IMR-90 (cell line): Measurements from ENCODE around the gene GRM4. TPM values are rescaled to one million over a fixed set of nuclear protein-coding genes. Genes with fewer than 3 reads are reported as not detected.
A peak's percentile ranks its signal among the peaks of the same experiment; 100 is the strongest.

Experiments used
- ATAC-seq: fragments of 200-7000 bp; cut with Tn5 transposase; 2 replicates; pipeline ENCODE4 v1.9.1; 2020; ENCODE audit warnings: low read depth, mild to moderate bottlenecking, moderate library complexity
- BruUV-seq: library from RNA; stranded (reverse); fragments of 400-500 nt; replicated peaks from 2 replicates; lab custom pipeline; 2021; lab: Mats Ljungman, UMichigan
- CTCF ChIA-PET: fragments of 300-600 bp; formaldehyde crosslinking; extraction: SDS; loops from one replicate; lab custom pipeline; 2021; ENCODE audit warnings: antibody characterized with exemption; lab: Yijun Ruan, JAX
- POLR2A ChIA-PET: fragments of 300-600 bp; sonication (Branson Sonifier 250); formaldehyde crosslinking; loops from one replicate; lab custom pipeline; 2022; ENCODE audit warnings: antibody characterized with exemption; ENCODE audit not compliant: unreplicated experiment; lab: Charles Lee
- DNase-seq: peaks from one replicate; pipeline ENCODE4 v3.0.0; 2013
- H2AFZ ChIP-seq: replicated peaks from 2 replicates; pipeline ENCODE3; 2013; ENCODE audit warnings: low read length, mild to moderate bottlenecking; ENCODE audit not compliant: poor library complexity
- H2AK5ac ChIP-seq: 2 replicates; pipeline ENCODE4 v1.6.1; 2013; ENCODE audit warnings: low read depth, low read length, inconsistent platforms
- H2AK9ac ChIP-seq: replicated peaks from 2 replicates; pipeline ENCODE3; 2013; ENCODE audit warnings: mild to moderate bottlenecking, low read depth, low read length, moderate library complexity; ENCODE audit not compliant: poor library complexity
- H2BK120ac ChIP-seq: 2 replicates; pipeline ENCODE4 v1.6.1; 2013; ENCODE audit warnings: low read depth, low read length, inconsistent platforms
- H2BK15ac ChIP-seq: 3 replicates; pipeline ENCODE4 v1.6.1; 2013; ENCODE audit warnings: low read depth, low read length, inconsistent platforms
- H2BK20ac ChIP-seq: 2 replicates; pipeline ENCODE4 v1.6.1; 2013; ENCODE audit warnings: low read depth, mild to moderate bottlenecking, inconsistent platforms, low read length, moderate library complexity
- H2BK5ac ChIP-seq: 2 replicates; pipeline ENCODE4 v1.6.1; 2013; ENCODE audit warnings: mild to moderate bottlenecking, low read depth, low read length, inconsistent platforms; ENCODE audit not compliant: poor library complexity, severe bottlenecking
- H3K14ac ChIP-seq: replicated peaks from 2 replicates; pipeline ENCODE4 v1.6.1; 2013; ENCODE audit warnings: low read depth, low read length, inconsistent platforms
- H3K18ac ChIP-seq: 2 replicates; pipeline ENCODE4 v1.6.1; 2013; ENCODE audit warnings: low read depth, low read length, control low read depth
- H3K23ac ChIP-seq: 2 replicates; pipeline ENCODE4 v1.6.1; 2013; ENCODE audit warnings: low read depth, low read length, inconsistent platforms
- H3K27ac ChIP-seq: 2 replicates; pipeline ENCODE4 v1.5.1; 2013; ENCODE audit warnings: mild to moderate bottlenecking, control low read depth, low read length; ENCODE audit not compliant: insufficient read depth
- H3K27me3 ChIP-seq: 2 replicates; pipeline ENCODE4 v1.6.1; 2013; ENCODE audit warnings: low read length; ENCODE audit not compliant: control insufficient read depth, insufficient read depth
- H3K36me3 ChIP-seq: 2 replicates; pipeline ENCODE4 v1.6.1; 2013; ENCODE audit warnings: low read length, mixed read lengths; ENCODE audit not compliant: control insufficient read depth, insufficient read depth
- H3K4ac ChIP-seq: 2 replicates; pipeline ENCODE4 v1.6.1; 2013; ENCODE audit warnings: low read depth, low read length, inconsistent platforms
- H3K4me1 ChIP-seq: 2 replicates; pipeline ENCODE4 v1.6.1; 2013; ENCODE audit warnings: low read length, mixed read lengths; ENCODE audit not compliant: control insufficient read depth, insufficient read depth
- H3K4me2 ChIP-seq: 2 replicates; pipeline ENCODE4 v1.6.1; 2013; ENCODE audit warnings: low read depth, mild to moderate bottlenecking, control low read depth, low read length, moderate library complexity
- H3K4me3 ChIP-seq: 2 replicates; pipeline ENCODE4 v1.5.1; 2013; ENCODE audit warnings: low read depth, mild to moderate bottlenecking, control low read depth, low read length, moderate library complexity; ENCODE audit not compliant: insufficient read depth
- H3K56ac ChIP-seq: 2 replicates; pipeline ENCODE4 v1.6.1; 2013; ENCODE audit warnings: low read length, inconsistent platforms; ENCODE audit not compliant: insufficient read depth; ENCODE audit errors: extremely low read depth
- H3K79me1 ChIP-seq, 2 experiments: 2 replicates each; pipeline ENCODE4 v1.6.1; 2013; ENCODE audit warnings: low read length in 2 of 2, inconsistent platforms in 1 of 2, low read depth in 1 of 2
- H3K9ac ChIP-seq: 2 replicates; pipeline ENCODE4 v1.6.1; 2013; ENCODE audit warnings: low read depth, low read length, control low read depth
- H3K9me1 ChIP-seq: 2 replicates; pipeline ENCODE4 v1.6.1; 2013; ENCODE audit warnings: low read length, inconsistent platforms; ENCODE audit not compliant: insufficient read depth
- H3K9me3 ChIP-seq: 2 replicates; pipeline ENCODE4 v1.6.1; 2013; ENCODE audit warnings: low read length; ENCODE audit not compliant: control insufficient read depth, insufficient read depth
- H4K20me1 ChIP-seq: 2 replicates; pipeline ENCODE4 v1.6.1; 2013; ENCODE audit warnings: low read length, inconsistent platforms; ENCODE audit not compliant: insufficient read depth
- H4K5ac ChIP-seq: 2 replicates; pipeline ENCODE4 v1.6.1; 2013; ENCODE audit warnings: mild to moderate bottlenecking, low read depth, low read length, control low read depth
- H4K8ac ChIP-seq, 2 experiments: 2 replicates each; pipeline ENCODE4 v1.6.1; 2013; ENCODE audit warnings: low read depth in 2 of 2, low read length in 2 of 2, control low read depth in 1 of 2, inconsistent platforms in 1 of 2
- H4K91ac ChIP-seq: 2 replicates; pipeline ENCODE4 v1.6.1; 2013; ENCODE audit warnings: low read depth, low read length, inconsistent platforms; ENCODE audit not compliant: insufficient read depth
- BHLHE40 ChIP-seq: fragments of 150-350 bp; IDR thresholded peaks from 2 replicates; pipeline ENCODE4 v1.6.1; 2016; ENCODE audit warnings: mild to moderate bottlenecking, low read depth, low read length
- CEBPB ChIP-seq: IDR thresholded peaks from 2 replicates; pipeline ENCODE4 v1.6.1; 2012; ENCODE audit warnings: low read depth, low read length, improper control_type of control experiment
- CHD1 ChIP-seq: IDR thresholded peaks from 2 replicates; pipeline ENCODE4 v1.6.1; 2012; ENCODE audit warnings: low read depth, low read length, improper control_type of control experiment
- FOS ChIP-seq: fragments of 150-350 bp; IDR thresholded peaks from 2 replicates; pipeline ENCODE4 v1.6.1; 2016; ENCODE audit warnings: low read depth, low read length
- MAFK ChIP-seq: IDR thresholded peaks from 2 replicates; pipeline ENCODE4 v1.6.1; 2012; ENCODE audit warnings: low read depth, low read length, improper control_type of control experiment
- MXI1 ChIP-seq: IDR thresholded peaks from 2 replicates; pipeline ENCODE4 v1.6.1; 2012; ENCODE audit warnings: low read depth, mild to moderate bottlenecking, low read length, moderate library complexity, borderline replicate concordance
- NFE2L2 ChIP-seq: fragments of 150-350 bp; IDR thresholded peaks from 2 replicates; pipeline ENCODE4 v1.6.1; 2016; ENCODE audit warnings: low read depth, mild to moderate bottlenecking, low read length
- POLR2A ChIP-seq: IDR thresholded peaks from 2 replicates; pipeline ENCODE4 v1.6.1; 2012; ENCODE audit warnings: mild to moderate bottlenecking, low read depth, low read length
- RAD21 ChIP-seq: IDR thresholded peaks from 2 replicates; pipeline ENCODE4 v1.6.1; 2012; ENCODE audit warnings: low read length, improper control_type of control experiment
- RCOR1 ChIP-seq: IDR thresholded peaks from 2 replicates; pipeline ENCODE4 v1.6.1; 2012; ENCODE audit warnings: mild to moderate bottlenecking, low read length, improper control_type of control experiment; ENCODE audit not compliant: insufficient replicate concordance
- RFX5 ChIP-seq: IDR thresholded peaks from 2 replicates; pipeline ENCODE4 v1.8.0; 2012; ENCODE audit warnings: low read depth, mild to moderate bottlenecking, low read length, moderate library complexity
- SMC3 ChIP-seq: fragments of 150-350 bp; IDR thresholded peaks from 2 replicates; pipeline ENCODE4 v1.6.1; 2016; ENCODE audit warnings: low read depth, mild to moderate bottlenecking, antibody characterized with exemption, low read length, moderate library complexity
- whole genome bisulfite sequencing, 2 experiments: methylation state at CpG; one replicate each; pipeline versions ENCODE4 v1.1.5 to v1.1.7; 2013; ENCODE audit warnings: missing lambda C conversion rate in 2 of 2; ENCODE audit not compliant: insufficient read length in 1 of 2; ENCODE audit errors: extremely low coverage in 2 of 2; 5-methylcytosine and 5-hydroxymethylcytosine counted together
- dilution Hi-C: fragments of 300-500 bp; cut with HindIII; formaldehyde crosslinking; loops from one replicate; pipeline ENCODE4 v1.14.3; 2018; ENCODE audit warnings: low sequenced_read_pairs; ENCODE audit not compliant: unreplicated experiment
- in situ Hi-C: fragments of 300-500 bp; cut with MboI; formaldehyde crosslinking; loops from 3 replicates; pipeline ENCODE4 v1.14.3; 2019; ENCODE audit warnings: low sequenced_read_pairs, inconsistent platforms, mixed read lengths
- intact Hi-C: fragments of 100-400 bp; cut with micrococcal nuclease; formaldehyde crosslinking; loops from 2 replicates; pipeline ENCODE4 v1.10.0; 2022
- polyA plus RNA-seq, 3 experiments: library from polyadenylated mRNA; depleted of rRNA; stranded (reverse); fragments of >200 nt; gene quantifications; 2 replicates each; pipeline ENCODE4 v1.2.3, GENCODE V29; 2012; ENCODE audit warnings: low replicate concordance in 1 of 3
- total RNA-seq: library from RNA; depleted of rRNA; stranded (reverse); fragments of >200 nt; gene quantifications from 2 replicates; pipeline ENCODE4 v1.2.3, GENCODE V29; 2012
- TF ChIP-seq, protein P1 (sequence below): fragments of 150-350 bp; IDR thresholded peaks from 2 replicates; pipeline ENCODE4 v1.6.1; 2017; ENCODE audit warnings: mild to moderate bottlenecking, antibody characterized with exemption, low read length, low read depth
- TF ChIP-seq, protein P2 (sequence below): fragments of 150-350 bp; IDR thresholded peaks from 2 replicates; pipeline ENCODE4 v1.6.1; 2016; ENCODE audit warnings: low read depth, mild to moderate bottlenecking, low read length, moderate library complexity, borderline replicate concordance
- TF ChIP-seq, protein P3 (sequence below): conservative IDR thresholded peaks from 2 replicates; pipeline ENCODE4 v1.5.1; 2012; ENCODE audit warnings: mild to moderate bottlenecking, low read depth, low read length, improper control_type of control experiment

The GRM4 gene
- total and polyA plus RNA-seq, 2 of the 4 experiments (the other 2 are of a cell fraction), result 0.02 TPM; not detected in 1

DNA sequence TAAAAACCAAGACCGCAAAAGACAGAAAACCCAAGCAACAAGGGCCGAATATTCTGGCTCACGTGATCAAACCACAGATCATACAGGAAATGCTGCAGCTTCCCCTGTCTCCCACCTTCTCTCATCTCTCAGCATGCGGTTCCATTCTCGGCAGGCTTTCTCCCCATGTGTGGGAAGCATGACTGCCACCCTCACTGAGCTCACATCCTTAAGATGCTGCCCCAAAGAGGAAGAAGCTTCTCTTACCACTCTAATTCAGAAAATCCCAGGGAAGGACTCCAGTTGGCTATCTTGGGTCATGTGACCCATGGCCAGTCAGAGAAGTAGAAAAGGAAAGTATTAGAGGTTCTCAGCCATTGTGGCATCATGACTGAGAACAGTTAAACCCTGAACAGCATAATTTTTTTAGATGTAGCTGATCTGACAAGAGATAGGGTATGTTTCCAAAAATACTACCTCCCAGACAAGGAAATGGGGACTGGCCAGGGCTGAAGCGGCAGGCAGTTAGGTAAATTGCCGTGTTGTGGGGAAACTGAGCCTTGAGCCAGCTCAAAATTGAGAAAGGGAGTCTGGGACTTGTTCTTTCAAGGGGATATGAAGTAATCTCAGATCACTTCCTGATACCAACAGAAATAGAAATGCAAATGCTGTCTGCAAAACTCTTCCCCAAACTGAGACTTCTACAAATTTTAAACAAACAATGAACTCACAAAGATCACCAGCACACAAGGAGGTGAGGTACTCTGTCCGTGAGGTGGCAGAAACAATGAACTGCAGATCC is 37.1 kb upstream of the GRM4 start:
- 0 out of 2 replicates have a peak, but pooled peaks cover 3% of the 10 kb centered on the region for H3K9me1 ChIP-seq
- H3K4ac ChIP-seq, result no peak overlapping the region
- H2BK120ac ChIP-seq, result no peak overlapping the region
- no peaks in the 10 kb centered on the region for H3K36me3 ChIP-seq
- H2AK9ac ChIP-seq, result no peak overlapping the region
- no peak overlapping the region for H3K14ac ChIP-seq
- POLR2A ChIA-PET, result no interaction called here
- no peak overlapping the region for H4K8ac ChIP-seq
- ATAC-seq (no peak), DNase-seq (no peak)
- no peak overlapping the region for H3K4me3 ChIP-seq
- no peak overlapping the region for H2BK20ac ChIP-seq
- H2BK15ac ChIP-seq, result no peak overlapping the region
- no peak overlapping the region for H2AK5ac ChIP-seq
- H4K20me1 ChIP-seq, result no peaks in the 10 kb centered on the region
- no peaks in the 10 kb centered on the region for H3K79me1 ChIP-seq
- in situ Hi-C loops, result no loop called here
- H3K27ac ChIP-seq, result no peak overlapping the region
- no peaks in the 10 kb centered on the region for H3K4me1 ChIP-seq
- H3K56ac ChIP-seq, result no peak overlapping the region
- no TSS peak for BruUV-seq
- no peak overlapping the region for H3K23ac ChIP-seq
- H3K18ac ChIP-seq, result no peak overlapping the region
- no peak overlapping the region for H3K9ac ChIP-seq
- peak overlapping the region; percentile 49 for H2AFZ ChIP-seq
- intact Hi-C loops, result no loop called here
- no peak overlapping the region for H4K91ac ChIP-seq
- dilution Hi-C loops, result no loop called here
- H3K27me3 ChIP-seq, result peaks cover 6% of the 10 kb centered on the region
- CTCF ChIA-PET, result interaction anchor here (1.9 kb wide), 1 partner anchor 19 kb away, joined by 4 read pairs; no protein-coding TSS in a partner anchor
- no peak overlapping the region for H4K5ac ChIP-seq
- H3K4me2 ChIP-seq, result no peak overlapping the region
- peaks cover 5% of the 10 kb centered on the region; the same call in 1 of the 2 replicates for H3K9me3 ChIP-seq
- WGBS, 2 experiments, result 89% methylated on average over 5 of the region's 8 CpGs; no CpG with 5 or more reads in 1 of the 2 experiments
- H2BK5ac ChIP-seq, result no peak overlapping the region
- no peak for TF ChIP-seq RCOR1
- TF ChIP-seq MAFK, result no peak
- no peak for TF ChIP-seq MXI1
- TF ChIP-seq NFE2L2, result no peak
- no peak for TF ChIP-seq CHD1
- no peak for TF ChIP-seq RAD21
- no peak for TF ChIP-seq POLR2A
- TF ChIP-seq, protein P1, sequence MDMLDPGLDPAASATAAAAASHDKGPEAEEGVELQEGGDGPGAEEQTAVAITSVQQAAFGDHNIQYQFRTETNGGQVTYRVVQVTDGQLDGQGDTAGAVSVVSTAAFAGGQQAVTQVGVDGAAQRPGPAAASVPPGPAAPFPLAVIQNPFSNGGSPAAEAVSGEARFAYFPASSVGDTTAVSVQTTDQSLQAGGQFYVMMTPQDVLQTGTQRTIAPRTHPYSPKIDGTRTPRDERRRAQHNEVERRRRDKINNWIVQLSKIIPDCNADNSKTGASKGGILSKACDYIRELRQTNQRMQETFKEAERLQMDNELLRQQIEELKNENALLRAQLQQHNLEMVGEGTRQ, result no peak
- no peak for TF ChIP-seq BHLHE40
- TF ChIP-seq CEBPB, result no peak
- TF ChIP-seq, protein P2, sequence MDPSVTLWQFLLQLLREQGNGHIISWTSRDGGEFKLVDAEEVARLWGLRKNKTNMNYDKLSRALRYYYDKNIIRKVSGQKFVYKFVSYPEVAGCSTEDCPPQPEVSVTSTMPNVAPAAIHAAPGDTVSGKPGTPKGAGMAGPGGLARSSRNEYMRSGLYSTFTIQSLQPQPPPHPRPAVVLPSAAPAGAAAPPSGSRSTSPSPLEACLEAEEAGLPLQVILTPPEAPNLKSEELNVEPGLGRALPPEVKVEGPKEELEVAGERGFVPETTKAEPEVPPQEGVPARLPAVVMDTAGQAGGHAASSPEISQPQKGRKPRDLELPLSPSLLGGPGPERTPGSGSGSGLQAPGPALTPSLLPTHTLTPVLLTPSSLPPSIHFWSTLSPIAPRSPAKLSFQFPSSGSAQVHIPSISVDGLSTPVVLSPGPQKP, result no peak
- no peak for TF ChIP-seq FOS
- no peak for TF ChIP-seq RFX5
- TF ChIP-seq SMC3, result no peak
- TF ChIP-seq, protein P3, sequence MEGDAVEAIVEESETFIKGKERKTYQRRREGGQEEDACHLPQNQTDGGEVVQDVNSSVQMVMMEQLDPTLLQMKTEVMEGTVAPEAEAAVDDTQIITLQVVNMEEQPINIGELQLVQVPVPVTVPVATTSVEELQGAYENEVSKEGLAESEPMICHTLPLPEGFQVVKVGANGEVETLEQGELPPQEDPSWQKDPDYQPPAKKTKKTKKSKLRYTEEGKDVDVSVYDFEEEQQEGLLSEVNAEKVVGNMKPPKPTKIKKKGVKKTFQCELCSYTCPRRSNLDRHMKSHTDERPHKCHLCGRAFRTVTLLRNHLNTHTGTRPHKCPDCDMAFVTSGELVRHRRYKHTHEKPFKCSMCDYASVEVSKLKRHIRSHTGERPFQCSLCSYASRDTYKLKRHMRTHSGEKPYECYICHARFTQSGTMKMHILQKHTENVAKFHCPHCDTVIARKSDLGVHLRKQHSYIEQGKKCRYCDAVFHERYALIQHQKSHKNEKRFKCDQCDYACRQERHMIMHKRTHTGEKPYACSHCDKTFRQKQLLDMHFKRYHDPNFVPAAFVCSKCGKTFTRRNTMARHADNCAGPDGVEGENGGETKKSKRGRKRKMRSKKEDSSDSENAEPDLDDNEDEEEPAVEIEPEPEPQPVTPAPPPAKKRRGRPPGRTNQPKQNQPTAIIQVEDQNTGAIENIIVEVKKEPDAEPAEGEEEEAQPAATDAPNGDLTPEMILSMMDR, result no peak
